ENCODE results near the gene CYSRT1. TPM values are rescaled to one million over a fixed set of nuclear protein-coding genes. Genes with fewer than 3 reads are reported as not detected.
"Not testable (repeated sequence)": the region's sequence is repeated elsewhere in the genome, so short reads cannot be mapped to it uniquely, and the experiment has no call there.

CYSRT1 gene
- total RNA-seq, 1 donor from 2014 or later = 0.59 TPM

DNA sequence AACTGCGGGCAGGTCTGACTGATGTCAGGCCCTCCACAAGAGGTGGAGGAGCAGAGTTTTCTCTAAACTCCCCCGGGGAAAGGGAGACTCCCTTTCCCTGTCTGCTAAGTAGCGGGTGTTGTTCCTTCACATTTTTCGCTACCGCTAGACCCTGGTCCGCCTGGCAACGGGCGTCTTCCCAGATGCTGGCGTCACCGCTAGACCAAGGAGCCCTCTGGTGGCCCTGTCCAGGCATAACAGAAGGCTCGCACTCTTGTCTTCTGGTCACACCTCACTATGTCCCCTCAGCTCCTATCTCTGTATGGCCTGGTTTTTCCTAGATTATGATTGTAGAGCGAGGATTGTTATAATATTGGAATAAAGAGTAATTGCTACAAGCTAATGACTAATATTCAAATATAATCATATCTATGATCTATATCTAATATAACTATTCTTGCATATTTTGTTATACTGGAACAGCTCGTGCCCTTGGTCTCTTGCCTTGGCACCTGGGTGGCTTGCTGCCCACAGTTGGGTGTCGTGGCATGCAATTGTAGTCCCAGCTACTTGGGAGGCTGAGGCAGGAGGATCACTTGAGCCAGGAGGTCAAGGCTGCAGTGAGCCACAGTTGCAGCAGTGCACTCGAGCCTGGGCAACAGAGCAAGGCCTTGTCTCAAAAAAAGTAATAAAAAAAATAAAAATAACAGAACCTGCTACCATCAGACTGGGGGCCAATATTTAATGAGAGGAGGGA lies 37.4 kb downstream of the CYSRT1 start:
- DNase-seq; H3K9me3 ChIP-seq; H3K27me3 ChIP-seq (ENCODE audit: low read depth); H3K4me1 ChIP-seq; ATAC-seq; H3K27ac ChIP-seq; H3K4me3 ChIP-seq; intact Hi-C loops (cut with DNase I): not testable (repeated sequence)
- TF ChIP-seq, protein P1, sequence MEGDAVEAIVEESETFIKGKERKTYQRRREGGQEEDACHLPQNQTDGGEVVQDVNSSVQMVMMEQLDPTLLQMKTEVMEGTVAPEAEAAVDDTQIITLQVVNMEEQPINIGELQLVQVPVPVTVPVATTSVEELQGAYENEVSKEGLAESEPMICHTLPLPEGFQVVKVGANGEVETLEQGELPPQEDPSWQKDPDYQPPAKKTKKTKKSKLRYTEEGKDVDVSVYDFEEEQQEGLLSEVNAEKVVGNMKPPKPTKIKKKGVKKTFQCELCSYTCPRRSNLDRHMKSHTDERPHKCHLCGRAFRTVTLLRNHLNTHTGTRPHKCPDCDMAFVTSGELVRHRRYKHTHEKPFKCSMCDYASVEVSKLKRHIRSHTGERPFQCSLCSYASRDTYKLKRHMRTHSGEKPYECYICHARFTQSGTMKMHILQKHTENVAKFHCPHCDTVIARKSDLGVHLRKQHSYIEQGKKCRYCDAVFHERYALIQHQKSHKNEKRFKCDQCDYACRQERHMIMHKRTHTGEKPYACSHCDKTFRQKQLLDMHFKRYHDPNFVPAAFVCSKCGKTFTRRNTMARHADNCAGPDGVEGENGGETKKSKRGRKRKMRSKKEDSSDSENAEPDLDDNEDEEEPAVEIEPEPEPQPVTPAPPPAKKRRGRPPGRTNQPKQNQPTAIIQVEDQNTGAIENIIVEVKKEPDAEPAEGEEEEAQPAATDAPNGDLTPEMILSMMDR (IDR thresholded peaks at IDR 0.05) = peak; percentile 57
- H3K36me3 ChIP-seq = peaks cover 61% of the 10 kb centered on the region

DNA sequence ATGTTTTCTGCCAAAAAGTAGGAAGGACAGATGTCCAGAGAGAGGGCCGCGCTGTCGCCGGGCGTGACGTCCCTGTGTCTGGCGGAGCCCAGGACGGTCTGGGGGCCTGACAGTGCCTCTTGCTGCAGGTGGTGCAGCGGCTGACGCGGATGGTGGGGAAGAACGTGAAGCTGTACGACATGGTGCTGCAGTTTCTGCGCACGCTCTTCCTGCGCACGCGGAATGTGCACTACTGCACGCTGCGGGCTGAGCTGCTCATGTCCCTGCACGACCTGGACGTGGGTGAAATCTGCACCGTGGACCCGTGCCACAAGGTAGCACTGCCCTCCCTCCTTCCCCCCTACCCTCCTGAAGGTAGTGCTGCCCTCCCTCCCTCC lies 37.9 kb downstream of the CYSRT1 start:
- ATAC-seq (no peak), DNase-seq (peak; percentile 45)
- TF ChIP-seq, protein P1 (IDR thresholded peaks at IDR 0.05) = no peak
- Histone ChIP-seq H3K4me1 (peaks cover 5% of the 10 kb centered on the region), H3K9me3 (no peaks in the 10 kb centered on the region), H3K27me3 (ENCODE audit: low read depth) (no peaks in the 10 kb centered on the region), H3K36me3 (peaks cover 65% of the 10 kb centered on the region), H3K4me3 (no peak overlapping the region), H3K27ac (no peak overlapping the region)
- intact Hi-C loops (cut with DNase I) = no loop called here

DNA sequence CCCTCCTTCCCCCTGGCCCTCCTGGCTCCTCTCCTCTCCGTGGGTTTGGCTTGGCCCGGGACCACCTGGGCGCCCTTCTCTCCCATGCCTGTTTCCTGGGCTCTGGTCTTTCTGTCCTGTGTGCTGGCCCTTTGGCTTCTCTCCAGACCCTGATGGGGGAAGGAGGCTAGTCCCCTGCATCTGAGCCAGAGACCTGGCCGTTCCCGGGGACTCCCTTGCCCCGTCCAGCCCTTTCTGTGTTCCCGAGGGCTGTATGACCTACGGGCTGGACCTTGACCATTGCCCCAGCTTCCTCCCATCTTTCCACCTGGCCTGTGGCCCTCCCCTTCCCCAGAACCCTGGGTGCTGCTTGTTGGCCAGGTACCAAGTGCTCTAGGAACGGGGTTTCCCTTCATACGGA lies 38.5 kb downstream of the CYSRT1 start:
- no peak overlapping the region for H3K27ac ChIP-seq
- H3K9me3 ChIP-seq = no peaks in the 10 kb centered on the region
- H3K27me3 ChIP-seq (ENCODE audit: low read depth) = no peaks in the 10 kb centered on the region
- peaks cover 11% of the 10 kb centered on the region for H3K4me1 ChIP-seq
- no peak for DNase-seq
- H3K4me3 ChIP-seq = no peak overlapping the region
- peaks cover 60% of the 10 kb centered on the region for H3K36me3 ChIP-seq
- TF ChIP-seq, protein P1 (IDR thresholded peaks at IDR 0.05) = no peak
- ATAC-seq = no peak
- intact Hi-C loops (cut with DNase I) = no loop called here

DNA sequence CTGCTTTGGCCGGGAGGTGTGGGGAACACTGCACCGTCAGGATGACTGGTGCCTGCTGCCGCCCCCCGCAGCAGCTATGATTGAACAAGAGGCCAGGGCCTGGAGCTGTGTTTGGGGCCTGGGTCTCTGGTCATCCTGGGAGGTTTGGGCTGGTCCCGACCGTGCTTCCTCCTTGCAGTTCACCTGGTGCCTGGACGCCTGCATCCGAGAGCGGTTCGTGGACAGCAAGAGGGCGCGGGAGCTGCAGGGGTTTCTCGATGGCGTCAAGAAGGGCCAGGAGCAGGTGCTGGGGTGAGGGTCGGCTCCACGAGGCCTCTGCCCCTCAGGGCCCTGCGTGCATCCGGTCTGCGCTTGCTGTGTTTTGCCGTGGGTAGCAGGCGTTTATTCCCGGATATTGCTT lies 39.1 kb downstream of the CYSRT1 start:
- Histone ChIP-seq H3K27ac (no peak overlapping the region), H3K4me1 (peaks cover 17% of the 10 kb centered on the region), H3K27me3 (ENCODE audit: low read depth) (no peaks in the 10 kb centered on the region), H3K36me3 (peaks cover 55% of the 10 kb centered on the region), H3K9me3 (no peaks in the 10 kb centered on the region), H3K4me3 (no peak overlapping the region)
- ATAC-seq = no peak
- intact Hi-C loops (cut with DNase I) = no loop called here
- DNase-seq = no peak
- TF ChIP-seq, protein P1 (IDR thresholded peaks at IDR 0.05) = no peak

DNA sequence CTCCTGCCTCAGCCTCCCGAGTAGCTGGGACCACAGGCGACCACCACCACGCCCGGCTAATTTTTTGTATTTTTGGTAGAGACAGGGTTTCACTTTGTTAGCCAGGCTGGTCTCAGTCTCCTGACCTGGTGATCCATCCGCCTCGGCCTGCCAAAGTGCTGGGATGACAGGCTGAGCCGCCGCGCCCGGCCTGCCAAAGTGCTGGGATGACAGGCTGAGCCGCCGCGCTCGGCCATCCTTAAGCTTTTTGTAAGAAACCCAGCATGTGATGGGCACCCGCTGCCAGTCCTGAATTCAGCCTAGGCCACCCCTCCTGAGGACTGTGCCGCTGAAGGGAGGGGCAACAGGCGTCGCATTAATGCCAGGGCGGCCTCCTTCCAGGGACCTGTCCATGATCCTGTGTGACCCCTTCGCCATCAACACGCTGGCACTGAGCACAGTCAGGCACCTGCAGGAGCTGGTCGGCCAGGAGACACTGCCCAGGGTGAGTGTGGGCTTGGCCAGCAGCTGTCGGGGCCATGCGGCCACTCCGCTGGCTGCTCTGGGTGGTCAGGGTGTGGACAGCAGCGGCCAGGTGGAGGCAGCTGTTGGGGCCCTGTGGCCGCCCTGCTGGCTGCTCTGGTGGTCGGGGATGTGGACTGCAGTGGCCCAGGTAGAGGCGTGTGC lies 40.7 kb downstream of the CYSRT1 start:
- DNase-seq = no peak

More for the DNA sequence above, 40.7 kb downstream of the CYSRT1 start:
- intact Hi-C loops (cut with DNase I) = no loop called here
- no peaks in the 10 kb centered on the region for H3K9me3 ChIP-seq
- ATAC-seq = no peak
- H3K27ac ChIP-seq = no peak overlapping the region
- no peaks in the 10 kb centered on the region for H3K27me3 ChIP-seq (ENCODE audit: low read depth)
- TF ChIP-seq, protein P1 (IDR thresholded peaks at IDR 0.05) = no peak
- no peak overlapping the region for H3K4me3 ChIP-seq
- H3K4me1 ChIP-seq = peaks cover 32% of the 10 kb centered on the region
- peaks cover 57% of the 10 kb centered on the region for H3K36me3 ChIP-seq

Measured in lower lobe of right lung (tissue), 2 donors.